ENCODE results near the gene AGBL5. TPM values are rescaled to one million over a fixed set of nuclear protein-coding genes. Genes with fewer than 3 reads are reported as not detected.

The AGBL5 gene
- polyA plus RNA-seq, 1 donor (not counting 4 experiments of a cell fraction or from before 2014, with no cell fraction given): 25.5 TPM

DNA sequence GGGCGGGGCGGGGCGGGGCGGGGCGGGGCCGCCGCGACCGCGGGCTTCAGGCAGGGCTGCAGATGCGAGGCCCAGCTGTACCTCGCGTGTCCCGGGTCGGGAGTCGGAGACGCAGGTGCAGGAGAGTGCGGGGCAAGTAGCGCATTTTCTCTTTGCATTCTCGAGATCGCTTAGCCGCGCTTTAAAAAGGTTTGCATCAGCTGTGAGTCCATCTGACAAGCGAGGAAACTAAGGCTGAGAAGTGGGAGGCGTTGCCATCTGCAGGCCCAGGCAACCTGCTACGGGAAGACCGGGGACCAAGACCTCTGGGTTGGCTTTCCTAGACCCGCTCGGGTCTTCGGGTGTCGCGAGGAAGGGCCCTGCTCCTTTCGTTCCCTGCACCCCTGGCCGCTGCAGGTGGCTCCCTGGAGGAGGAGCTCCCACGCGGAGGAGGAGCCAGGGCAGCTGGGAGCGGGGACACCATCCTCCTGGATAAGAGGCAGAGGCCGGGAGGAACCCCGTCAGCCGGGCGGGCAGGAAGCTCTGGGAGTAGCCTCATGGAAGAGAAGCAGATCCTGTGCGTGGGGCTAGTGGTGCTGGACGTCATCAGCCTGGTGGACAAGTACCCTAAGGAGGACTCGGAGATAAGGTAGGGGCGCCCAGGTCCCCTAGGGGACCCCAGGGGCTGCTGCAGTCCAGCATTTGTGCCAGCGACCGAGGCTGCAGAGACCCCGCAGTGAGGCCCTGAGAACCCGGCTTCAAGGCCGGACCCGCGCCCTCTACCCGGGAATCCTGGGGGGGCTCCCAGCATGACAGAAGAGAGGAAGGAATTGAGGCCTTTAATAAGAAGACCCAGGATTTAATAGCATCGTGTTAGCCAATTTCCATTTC lies 35.5 kb downstream of the AGBL5 start, which contains the start of gene KHK:
TSS of gene KHK (plus strand) at position 49 of the 870 bp plus-strand sequence. CDS start at position 537, 488 bp downstream.
- Histone ChIP-seq H3K4me3 (ENCODE audit: control insufficient read depth in 2 of 3, extremely low read depth in 1 of 3, insufficient read depth in 2 of 3, low read depth in 1 of 3, low read length in 3 of 3) (peak within 1 kb of the TSS; percentile 55 to 85 (median 69)), H3K9ac (ENCODE audit: control insufficient read depth, extremely low read depth, insufficient read depth, low read length) (peak within 1 kb of the TSS; percentile 73), H3K79me2 (ENCODE audit: control insufficient read depth, insufficient read depth, low read length) (no peaks in the 10 kb centered on the region), H3K36me3 (ENCODE audit: control insufficient read depth in 2 of 2, extremely low read depth in 1 of 2, insufficient read depth in 2 of 2, low read length in 2 of 2) (no peaks in the 10 kb centered on the region), H3K4me2 (ENCODE audit: control insufficient read depth, extremely low read depth, insufficient read depth, low read depth, low read length) (peak within 1 kb of the TSS; percentile 94), H4K20me1 (ENCODE audit: control insufficient read depth, extremely low read depth, insufficient read depth, low read length) (no peaks in the 10 kb centered on the region), H3K9me1 (ENCODE audit: control insufficient read depth, extremely low read depth, insufficient read depth, low read length) (no peaks in the 10 kb centered on the region), H2AFZ (ENCODE audit: control insufficient read depth, low read length) (peak within 1 kb of the TSS; percentile 65), H3K27ac (ENCODE audit: control insufficient read depth, insufficient read depth, low read length) (peak within 1 kb of the TSS; percentile 43), H3K9me3 (ENCODE audit: control insufficient read depth, low read depth, low read length) (no peaks in the 10 kb centered on the region), H3K27me3 (ENCODE audit: control insufficient read depth, extremely low read depth, insufficient read depth, low read length) (no peaks in the 10 kb centered on the region), H3K4me1 (ENCODE audit: control insufficient read depth, extremely low read depth, insufficient read depth, low read length) (peaks cover 10% of the 10 kb centered on the region)
- dilution Hi-C loops (cut with MboI; ENCODE audit: extremely low pct_ligation_motif_present, low sequenced_read_pairs): no loop called here
- FAIRE-seq (no peak), DNase-seq (ENCODE audit: low read depth, low spot score) (no peak)
- TF ChIP-seq EZH2 (IDR thresholded peaks at IDR 0.05; ENCODE audit: low read length): no peak
- TF ChIP-seq, protein P1, sequence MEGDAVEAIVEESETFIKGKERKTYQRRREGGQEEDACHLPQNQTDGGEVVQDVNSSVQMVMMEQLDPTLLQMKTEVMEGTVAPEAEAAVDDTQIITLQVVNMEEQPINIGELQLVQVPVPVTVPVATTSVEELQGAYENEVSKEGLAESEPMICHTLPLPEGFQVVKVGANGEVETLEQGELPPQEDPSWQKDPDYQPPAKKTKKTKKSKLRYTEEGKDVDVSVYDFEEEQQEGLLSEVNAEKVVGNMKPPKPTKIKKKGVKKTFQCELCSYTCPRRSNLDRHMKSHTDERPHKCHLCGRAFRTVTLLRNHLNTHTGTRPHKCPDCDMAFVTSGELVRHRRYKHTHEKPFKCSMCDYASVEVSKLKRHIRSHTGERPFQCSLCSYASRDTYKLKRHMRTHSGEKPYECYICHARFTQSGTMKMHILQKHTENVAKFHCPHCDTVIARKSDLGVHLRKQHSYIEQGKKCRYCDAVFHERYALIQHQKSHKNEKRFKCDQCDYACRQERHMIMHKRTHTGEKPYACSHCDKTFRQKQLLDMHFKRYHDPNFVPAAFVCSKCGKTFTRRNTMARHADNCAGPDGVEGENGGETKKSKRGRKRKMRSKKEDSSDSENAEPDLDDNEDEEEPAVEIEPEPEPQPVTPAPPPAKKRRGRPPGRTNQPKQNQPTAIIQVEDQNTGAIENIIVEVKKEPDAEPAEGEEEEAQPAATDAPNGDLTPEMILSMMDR (optimal IDR thresholded peaks at IDR 0.05 in 1 of 3, IDR thresholded peaks at IDR 0.05 in 1 of 3, conservative IDR thresholded peaks at IDR 0.05 in 1 of 3; ENCODE audit: extremely low read depth in 1 of 3, insufficient read depth in 2 of 3, low read length in 3 of 3): no peak

DNA sequence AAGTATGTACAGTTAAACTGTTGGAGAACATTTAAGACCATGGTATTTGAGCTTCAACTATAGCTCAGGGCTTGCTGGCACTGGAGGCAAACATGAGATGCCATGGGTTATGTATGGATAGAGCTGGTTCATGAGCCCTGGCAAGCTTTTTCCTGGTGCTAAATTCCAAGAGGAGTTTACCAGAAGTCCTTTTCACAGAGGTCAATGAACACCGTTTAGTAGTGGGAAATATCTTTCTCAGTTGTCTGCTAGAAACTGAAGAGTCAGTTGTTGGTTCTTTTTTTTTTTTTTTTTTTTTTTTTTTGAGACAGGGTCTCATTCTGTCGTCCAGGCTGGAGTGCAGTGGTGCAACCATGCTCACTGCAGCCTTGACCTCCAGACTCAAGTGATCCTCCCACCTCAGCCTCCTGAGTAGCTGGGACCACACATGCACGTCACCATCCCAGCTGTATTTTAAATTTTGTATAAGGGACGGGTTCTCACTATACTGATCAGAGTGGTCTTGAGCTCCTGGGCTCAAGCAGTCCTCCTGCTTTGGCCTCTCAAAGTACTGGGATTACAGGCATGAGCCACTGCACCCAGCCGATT lies 36.4 kb downstream of the AGBL5 start:
- no peak for FAIRE-seq
- Histone ChIP-seq H3K4me2 (ENCODE audit: control insufficient read depth, extremely low read depth, insufficient read depth, low read depth, low read length) (no peak overlapping the region), H3K9me1 (ENCODE audit: control insufficient read depth, extremely low read depth, insufficient read depth, low read length) (no peaks in the 10 kb centered on the region), H4K20me1 (ENCODE audit: control insufficient read depth, extremely low read depth, insufficient read depth, low read length) (no peaks in the 10 kb centered on the region), H3K4me3 (ENCODE audit: control insufficient read depth in 2 of 3, extremely low read depth in 1 of 3, insufficient read depth in 2 of 3, low read depth in 1 of 3, low read length in 3 of 3) (no peak overlapping the region), H3K9ac (ENCODE audit: control insufficient read depth, extremely low read depth, insufficient read depth, low read length) (no peak overlapping the region), H3K27me3 (ENCODE audit: control insufficient read depth, extremely low read depth, insufficient read depth, low read length) (no peaks in the 10 kb centered on the region), H3K27ac (ENCODE audit: control insufficient read depth, insufficient read depth, low read length) (no peak overlapping the region), H3K79me2 (ENCODE audit: control insufficient read depth, insufficient read depth, low read length) (no peaks in the 10 kb centered on the region), H3K36me3 (ENCODE audit: control insufficient read depth in 2 of 2, extremely low read depth in 1 of 2, insufficient read depth in 2 of 2, low read length in 2 of 2) (no peaks in the 10 kb centered on the region), H3K9me3 (ENCODE audit: control insufficient read depth, low read depth, low read length) (no peaks in the 10 kb centered on the region), H3K4me1 (ENCODE audit: control insufficient read depth, extremely low read depth, insufficient read depth, low read length) (peaks cover 10% of the 10 kb centered on the region), H2AFZ (ENCODE audit: control insufficient read depth, low read length) (no peak overlapping the region)
- TF ChIP-seq EZH2 (IDR thresholded peaks at IDR 0.05; ENCODE audit: low read length): no peak
- TF ChIP-seq, protein P1 (optimal IDR thresholded peaks at IDR 0.05 in 1 of 3, IDR thresholded peaks at IDR 0.05 in 1 of 3, conservative IDR thresholded peaks at IDR 0.05 in 1 of 3; ENCODE audit: extremely low read depth in 1 of 3, insufficient read depth in 2 of 3, low read length in 3 of 3): no peak
- no peak for DNase-seq (ENCODE audit: low read depth, low spot score)
- dilution Hi-C loops (cut with MboI; ENCODE audit: extremely low pct_ligation_motif_present, low sequenced_read_pairs): no loop called here
